Stomach (tissue), 4 donors: ENCODE measurements around the gene UBE2D1.

Source experiments
- CTCF ChIP-seq, 7 experiments: fragments of 450-650 bp in 4 of 7; fragments of 200-600 bp in 3 of 7; sonication (generic) in 3 of 7; IDR thresholded peaks; one replicate each; pipeline ENCODE4 v1.5.1; 2016 to 2019; ENCODE audit warnings: antibody characterized with exemption in 7 of 7, control low read depth in 2 of 7, mild to moderate bottlenecking in 1 of 7
- EP300 ChIP-seq: sonication (generic); formaldehyde crosslinking; IDR thresholded peaks from one replicate; pipeline ENCODE4 v1.6.1; 2017; ENCODE audit warnings: antibody characterized with exemption

- TF ChIP-seq CTCF (IDR thresholded peaks at IDR 0.05) = no peak
- no peak for TF ChIP-seq EP300
Measured at GRCh38 chr10:58384095-58384494, 49.3 kb downstream of the UBE2D1 start.
